Muscle of arm (tissue), 12 donors: ENCODE data around the gene YIPF3. TPM values are rescaled to one million over a fixed set of nuclear protein-coding genes. Genes with fewer than 3 reads are reported as not detected.
"Not testable (repeated sequence)": the region's sequence is repeated elsewhere in the genome, so short reads cannot be mapped to it uniquely, and the experiment has no call there.

Source experiments
- DNase-seq: peaks from one replicate; pipeline ENCODE4 v3.0.0-alpha.2; 2013
- polyA plus RNA-seq, 12 donors: library from polyadenylated mRNA; unstranded; fragments of 120-200 nt; gene quantifications; one replicate each; pipeline ENCODE4 v1.2.1, GENCODE V29; 2013; ENCODE audit not compliant: insufficient read length in 12 of 12

Gene YIPF3
- polyA plus RNA-seq, 12 donors, result 72.9 to 96.0 (median 85.0) TPM; not detected in 1

GRCh38 chr6:43467265-43467664, 49.5 kb downstream of the YIPF3 start:
- not testable (repeated sequence) for DNase-seq

- DNase-seq, result no peak
Observed at GRCh38 chr6:43465948-43466347, 50.8 kb downstream of the YIPF3 start.

- no peak for DNase-seq
Observed at GRCh38 chr6:43464337-43464736, 52.4 kb downstream of the YIPF3 start.

GRCh38 chr6:43461936-43462335, 54.8 kb downstream of the YIPF3 start:
- DNase-seq, result no peak

Other genes starting within 250 kb of the YIPF3 start
- under 1 TPM in 2 of 12 donors, not detected in 10; 0.28 to 0.55 TPM for gene SLC22A7, start 218.7 kb downstream of the YIPF3 start, polyA plus RNA-seq
- gene CRIP3, start 208.1 kb downstream of the YIPF3 start, polyA plus RNA-seq, result 1 to 10 TPM in 7 of 12 donors, under 1 TPM in 3, not detected in 2; 0.49 to 2.8 (median 1.2) TPM
- gene ZNF318, start 147.3 kb downstream of the YIPF3 start, polyA plus RNA-seq, result 10 to 100 TPM in 11 of 12 donors, not detected in 1; 12.7 to 22.9 (median 15.9) TPM
- gene ABCC10, start 89.4 kb downstream of the YIPF3 start, polyA plus RNA-seq, result 10 to 100 TPM in 11 of 12 donors, not detected in 1; 11.8 to 29.7 (median 15.5) TPM
- gene DLK2, start 61.4 kb downstream of the YIPF3 start, polyA plus RNA-seq, result 1 to 10 TPM in 10 of 12 donors, not detected in 2; 1.5 to 4.9 (median 2.0) TPM
- gene TJAP1, start 39.4 kb downstream of the YIPF3 start, polyA plus RNA-seq, result 10 to 100 TPM in 11 of 12 donors, not detected in 1; 21.2 to 38.0 (median 25.5) TPM
- under 1 TPM in 7 of 12 donors, not detected in 5; 0.10 to 0.18 (median 0.13) TPM for gene LRRC73, start 6.6 kb downstream of the YIPF3 start, polyA plus RNA-seq
- 10 to 100 TPM in 10 of 12 donors, not detected in 2; 11.0 to 22.1 (median 16.8) TPM for gene POLR1C, start 163 bp upstream of the YIPF3 start, polyA plus RNA-seq
- 10 to 100 TPM in 11 of 12 donors, not detected in 1; 22.5 to 39.6 (median 27.7) TPM for gene XPO5, start 59.1 kb upstream of the YIPF3 start, polyA plus RNA-seq
- gene POLH, start 59.3 kb upstream of the YIPF3 start, polyA plus RNA-seq, result 10 to 100 TPM in 9 of 12 donors, 1 to 10 TPM in 2, not detected in 1; 4.0 to 16.1 (median 12.7) TPM
- 10 to 100 TPM in 11 of 12 donors, not detected in 1; 32.1 to 48.0 (median 38.0) TPM for gene GTPBP2, start 112.3 kb upstream of the YIPF3 start, polyA plus RNA-seq
- 10 to 100 TPM in 10 of 12 donors, not detected in 2; 14.6 to 20.6 (median 17.3) TPM for gene MAD2L1BP, start 118.9 kb upstream of the YIPF3 start, polyA plus RNA-seq
- 1 to 10 TPM in 2 of 12 donors, under 1 TPM in 8, not detected in 2; 0.33 to 1.2 (median 0.72) TPM for gene RSPH9, start 128.1 kb upstream of the YIPF3 start, polyA plus RNA-seq
- 10 to 100 TPM in 11 of 12 donors, not detected in 1; 26.7 to 38.0 (median 31.5) TPM for gene MRPS18A, start 170.9 kb upstream of the YIPF3 start, polyA plus RNA-seq